Measurements from ENCODE around the gene HSF4.
A peak's percentile ranks its signal among the peaks of the same experiment; 100 is the strongest.

HSF4 gene

GRCh38 chr16:67211674-67212073, 47.1 kb downstream of the HSF4 start:
- Histone ChIP-seq H2AFZ (no peak overlapping the region), H3K27ac (peak overlapping the region; percentile 86), H3K4me2 (ENCODE audit: low read length) (no peak overlapping the region), H3K36me3 (ENCODE audit: control insufficient read depth, insufficient read depth, low read length) (no peaks in the 10 kb centered on the region), H3K79me2 (no peaks in the 10 kb centered on the region), H3K4me3 (ENCODE audit: low read depth, low read length) (no peak overlapping the region), H3K27me3 (ENCODE audit: control insufficient read depth, insufficient read depth, low read length) (no peaks in the 10 kb centered on the region), H3K9me3 (ENCODE audit: control insufficient read depth, low read length) (no peaks in the 10 kb centered on the region), H3K9ac (no peak overlapping the region), H3K4me1 (peaks cover 30% of the 10 kb centered on the region)
- TF ChIP-seq CTCF (IDR thresholded peaks at IDR 0.05), result no peak

- no peaks in the 10 kb centered on the region for H3K79me2 ChIP-seq
- H3K27ac ChIP-seq, result peak overlapping the region; percentile 59
- peaks cover 30% of the 10 kb centered on the region for H3K4me1 ChIP-seq
- no peak overlapping the region for H3K9ac ChIP-seq
- H3K9me3 ChIP-seq (ENCODE audit: control insufficient read depth, low read length), result no peaks in the 10 kb centered on the region
- no peak overlapping the region for H2AFZ ChIP-seq
- H3K27me3 ChIP-seq (ENCODE audit: control insufficient read depth, insufficient read depth, low read length), result no peaks in the 10 kb centered on the region
- no peak overlapping the region for H3K4me3 ChIP-seq (ENCODE audit: low read depth, low read length)
- H3K4me2 ChIP-seq (ENCODE audit: low read length), result no peak overlapping the region
- no peak for TF ChIP-seq CTCF (IDR thresholded peaks at IDR 0.05)
- no peaks in the 10 kb centered on the region for H3K36me3 ChIP-seq (ENCODE audit: control insufficient read depth, insufficient read depth, low read length)
These were observed 48.2 kb downstream of the HSF4 start for GRCh38 chr16:67212766-67213165.

- Histone ChIP-seq H3K4me3 (ENCODE audit: low read depth, low read length) (no peak overlapping the region), H3K27me3 (ENCODE audit: control insufficient read depth, insufficient read depth, low read length) (no peaks in the 10 kb centered on the region), H3K4me2 (ENCODE audit: low read length) (no peak overlapping the region), H3K79me2 (no peaks in the 10 kb centered on the region), H3K9ac (no peak overlapping the region), H3K4me1 (peaks cover 30% of the 10 kb centered on the region), H3K9me3 (ENCODE audit: control insufficient read depth, low read length) (no peaks in the 10 kb centered on the region), H3K36me3 (ENCODE audit: control insufficient read depth, insufficient read depth, low read length) (no peaks in the 10 kb centered on the region), H2AFZ (no peak overlapping the region), H3K27ac (peak overlapping the region; percentile 59)
- TF ChIP-seq CTCF (IDR thresholded peaks at IDR 0.05), result no peak
These were observed 48.9 kb downstream of the HSF4 start for GRCh38 chr16:67213197-67214019.

GRCh38 chr16:67215706-67216105, 51.2 kb downstream of the HSF4 start:
- H3K9ac ChIP-seq, result no peak overlapping the region

More at GRCh38 chr16:67215706-67216105, 51.2 kb downstream of the HSF4 start:
- H3K4me2 ChIP-seq (ENCODE audit: low read length), result no peak overlapping the region
- TF ChIP-seq CTCF (IDR thresholded peaks at IDR 0.05), result no peak
- no peaks in the 10 kb centered on the region for H3K9me3 ChIP-seq (ENCODE audit: control insufficient read depth, low read length)
- H2AFZ ChIP-seq, result no peak overlapping the region
- H3K36me3 ChIP-seq (ENCODE audit: control insufficient read depth, insufficient read depth, low read length), result no peaks in the 10 kb centered on the region
- H3K27me3 ChIP-seq (ENCODE audit: control insufficient read depth, insufficient read depth, low read length), result no peaks in the 10 kb centered on the region
- H3K4me3 ChIP-seq (ENCODE audit: low read depth, low read length), result no peak overlapping the region
- H3K27ac ChIP-seq, result no peak overlapping the region
- no peaks in the 10 kb centered on the region for H3K79me2 ChIP-seq
- peaks cover 18% of the 10 kb centered on the region for H3K4me1 ChIP-seq

Measured in parathyroid adenoma (tissue), 2 donors.